Neural cell (in vitro differentiated cells): Measurements from ENCODE around the gene DNAH1. TPM values are rescaled to one million over a fixed set of nuclear protein-coding genes. Genes with fewer than 3 reads are reported as not detected.

ENCODE experiments used
- H2AFZ ChIP-seq: fragments of 200-600, 300-800 bp; sonication (generic), shearing (Covaris generic); 2 replicates; pipeline ENCODE4 v1.6.0; 2014; ENCODE audit warnings: low read depth, mild to moderate bottlenecking, antibody characterized with exemption, low read length, moderate library complexity
- H3F3A ChIP-seq: fragments of 200-600 bp; shearing (Covaris generic); 2 replicates; pipeline ENCODE4 v1.6.1; 2016; ENCODE audit warnings: mild to moderate bottlenecking, moderate library complexity, mixed read lengths, antibody characterized with exemption, low read length; ENCODE audit not compliant: insufficient read depth, poor library complexity, severe bottlenecking
- H3K27ac ChIP-seq: fragments of 200-600, 300-800 bp; sonication (generic), shearing (Covaris generic); 2 replicates; pipeline ENCODE4 v1.5.1; 2014; ENCODE audit warnings: mild to moderate bottlenecking, low read length, moderate library complexity
- H3K27me3 ChIP-seq: fragments of 300-800, 200-600 bp; sonication (generic), shearing (Covaris generic); 2 replicates; pipeline ENCODE4 v1.6.0; 2014; ENCODE audit warnings: mild to moderate bottlenecking, low read depth, low read length, moderate library complexity; ENCODE audit not compliant: insufficient read depth
- H3K36me3 ChIP-seq: fragments of 300-800, 200-600 bp; sonication (generic), shearing (Covaris generic); 2 replicates; pipeline ENCODE4 v1.5.1; 2014; ENCODE audit warnings: mild to moderate bottlenecking, antibody characterized with exemption, low read length, moderate library complexity; ENCODE audit not compliant: insufficient read depth
- H3K4me2 ChIP-seq: fragments of 300-800, 200-600 bp; sonication (generic), shearing (Covaris generic); 2 replicates; pipeline ENCODE4 v1.6.0; 2014; ENCODE audit warnings: mild to moderate bottlenecking, low read length
- H3K4me3 ChIP-seq: fragments of 300-800, 200-600 bp; sonication (generic), shearing (Covaris generic); 2 replicates; pipeline ENCODE4 v1.5.1; 2014; ENCODE audit warnings: mild to moderate bottlenecking, low read length, moderate library complexity
- H3K79me2 ChIP-seq: fragments of 200-600 bp; shearing (Covaris generic); replicated peaks from 2 replicates; pipeline ENCODE4 v1.6.0; 2014; ENCODE audit warnings: mild to moderate bottlenecking, low read length, moderate library complexity; ENCODE audit not compliant: insufficient read depth
- H3K9ac ChIP-seq: fragments of 300-800, 200-600 bp; sonication (generic), shearing (Covaris generic); 2 replicates; pipeline ENCODE4 v1.6.1; 2016; ENCODE audit warnings: mild to moderate bottlenecking, low read length, mixed read lengths
- H3K9me2 ChIP-seq: fragments of 200-600 bp; shearing (Covaris generic); 2 replicates; pipeline ENCODE4 v1.6.1; 2016; ENCODE audit warnings: mild to moderate bottlenecking, low read length, mixed read lengths; ENCODE audit not compliant: insufficient read depth
- H3K9me3 ChIP-seq: fragments of 200-600, 300-800 bp; sonication (generic), shearing (Covaris generic); 2 replicates; pipeline ENCODE4 v1.6.1; 2016; ENCODE audit warnings: mild to moderate bottlenecking, mixed run types, low read length, moderate library complexity, mixed read lengths
- H4K20me1 ChIP-seq: fragments of 200-600 bp; shearing (Covaris generic); 2 replicates; pipeline ENCODE4 v1.6.1; 2016; ENCODE audit warnings: mild to moderate bottlenecking, mixed run types; ENCODE audit not compliant: insufficient read depth
- EP300 ChIP-seq: fragments of 450-650 bp; conservative IDR thresholded peaks from 2 replicates; pipeline ENCODE4 v1.6.1; 2014; ENCODE audit warnings: antibody characterized with exemption, mild to moderate bottlenecking, moderate library complexity; ENCODE audit not compliant: poor library complexity, severe bottlenecking
- EZH2 ChIP-seq: fragments of 200-600, 300-800 bp; shearing (Covaris generic), sonication (generic); IDR thresholded peaks from 2 replicates; pipeline ENCODE4 v1.6.1; 2014; ENCODE audit warnings: antibody characterized with exemption, low read length, borderline replicate concordance, mild to moderate bottlenecking; ENCODE audit not compliant: insufficient read depth, poor library complexity, severe bottlenecking
- MXI1 ChIP-seq: fragments of 450-650 bp; conservative IDR thresholded peaks from 2 replicates; pipeline ENCODE4 v1.6.1; 2014; ENCODE audit warnings: antibody characterized with exemption, mild to moderate bottlenecking; ENCODE audit not compliant: poor library complexity, severe bottlenecking
- POLR2AphosphoS5 ChIP-seq: IDR thresholded peaks from 2 replicates; pipeline ENCODE4 v1.6.1; 2012
- RAD21 ChIP-seq: fragments of 450-650 bp; conservative IDR thresholded peaks from 2 replicates; pipeline ENCODE4 v1.6.1; 2014; ENCODE audit warnings: antibody characterized with exemption, mild to moderate bottlenecking, moderate library complexity
- SMC3 ChIP-seq: fragments of 450-650 bp; conservative IDR thresholded peaks from 2 replicates; pipeline ENCODE4 v1.6.1; 2014; ENCODE audit warnings: antibody characterized with exemption, mild to moderate bottlenecking, moderate library complexity; ENCODE audit not compliant: poor library complexity
- TAF1 ChIP-seq: IDR thresholded peaks from 2 replicates; pipeline ENCODE4 v1.6.1; 2012; ENCODE audit warnings: low read depth
- polyA plus RNA-seq: library from polyadenylated mRNA; depleted of rRNA; stranded (reverse); fragments of >200 nt; gene quantifications from 2 replicates; pipeline ENCODE4 v1.2.3, GENCODE V29; 2014
- TF ChIP-seq, protein P1 (sequence below): fragments of 450-650 bp; IDR thresholded peaks from 2 replicates; pipeline ENCODE4 v1.5.1; 2014; ENCODE audit warnings: antibody characterized with exemption, mild to moderate bottlenecking, moderate library complexity; ENCODE audit not compliant: poor library complexity, severe bottlenecking
- TF ChIP-seq, protein P2 (sequence below): IDR thresholded peaks from 2 replicates; pipeline ENCODE4 v1.6.1; 2012; ENCODE audit warnings: borderline replicate concordance

The DNAH1 gene
- polyA plus RNA-seq, 1 donor from 2014 or later: 5.4 TPM

DNA sequence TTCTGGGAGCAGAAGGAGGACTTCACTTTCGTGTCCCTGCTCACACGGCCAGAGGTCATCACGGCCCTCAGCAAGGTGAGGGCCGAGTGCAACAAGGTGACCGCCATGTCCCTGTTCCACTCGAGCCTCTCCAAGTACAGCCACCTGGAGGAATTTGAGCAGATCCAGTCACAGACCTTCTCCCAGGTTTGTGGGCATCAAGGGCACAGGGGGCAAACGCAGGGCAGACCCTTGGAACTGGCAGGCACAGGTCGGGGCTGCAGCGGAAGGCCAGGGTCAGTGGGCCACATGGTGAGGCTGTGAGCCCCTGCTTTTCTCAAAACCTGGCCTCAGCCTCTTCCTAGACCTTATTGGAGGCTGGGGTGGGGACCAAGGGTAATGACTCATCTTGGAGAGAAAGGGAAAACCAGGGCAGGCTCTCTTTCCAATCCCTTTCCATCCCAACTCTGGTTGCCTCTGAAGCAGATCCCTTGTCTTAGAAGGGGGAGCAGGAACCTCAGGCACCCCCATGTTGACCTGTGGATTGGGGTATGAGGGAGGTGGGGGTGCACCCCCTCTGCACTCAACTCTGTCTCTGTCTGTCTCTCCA lies 29.5 kb downstream of the DNAH1 start:
- H3K9me2 ChIP-seq: no peaks in the 10 kb centered on the region
- H3F3A ChIP-seq: no peaks in the 10 kb centered on the region
- H3K9me3 ChIP-seq: no peaks in the 10 kb centered on the region
- H3K4me2 ChIP-seq: no peak overlapping the region
- no peaks in the 10 kb centered on the region for H3K27me3 ChIP-seq
- TF ChIP-seq SMC3: no peak
- no peak for TF ChIP-seq TAF1
- no peak for TF ChIP-seq RAD21
- no peak for TF ChIP-seq EZH2
- TF ChIP-seq, protein P1, sequence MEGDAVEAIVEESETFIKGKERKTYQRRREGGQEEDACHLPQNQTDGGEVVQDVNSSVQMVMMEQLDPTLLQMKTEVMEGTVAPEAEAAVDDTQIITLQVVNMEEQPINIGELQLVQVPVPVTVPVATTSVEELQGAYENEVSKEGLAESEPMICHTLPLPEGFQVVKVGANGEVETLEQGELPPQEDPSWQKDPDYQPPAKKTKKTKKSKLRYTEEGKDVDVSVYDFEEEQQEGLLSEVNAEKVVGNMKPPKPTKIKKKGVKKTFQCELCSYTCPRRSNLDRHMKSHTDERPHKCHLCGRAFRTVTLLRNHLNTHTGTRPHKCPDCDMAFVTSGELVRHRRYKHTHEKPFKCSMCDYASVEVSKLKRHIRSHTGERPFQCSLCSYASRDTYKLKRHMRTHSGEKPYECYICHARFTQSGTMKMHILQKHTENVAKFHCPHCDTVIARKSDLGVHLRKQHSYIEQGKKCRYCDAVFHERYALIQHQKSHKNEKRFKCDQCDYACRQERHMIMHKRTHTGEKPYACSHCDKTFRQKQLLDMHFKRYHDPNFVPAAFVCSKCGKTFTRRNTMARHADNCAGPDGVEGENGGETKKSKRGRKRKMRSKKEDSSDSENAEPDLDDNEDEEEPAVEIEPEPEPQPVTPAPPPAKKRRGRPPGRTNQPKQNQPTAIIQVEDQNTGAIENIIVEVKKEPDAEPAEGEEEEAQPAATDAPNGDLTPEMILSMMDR: no peak
- no peak for TF ChIP-seq EP300
- TF ChIP-seq, protein P2, sequence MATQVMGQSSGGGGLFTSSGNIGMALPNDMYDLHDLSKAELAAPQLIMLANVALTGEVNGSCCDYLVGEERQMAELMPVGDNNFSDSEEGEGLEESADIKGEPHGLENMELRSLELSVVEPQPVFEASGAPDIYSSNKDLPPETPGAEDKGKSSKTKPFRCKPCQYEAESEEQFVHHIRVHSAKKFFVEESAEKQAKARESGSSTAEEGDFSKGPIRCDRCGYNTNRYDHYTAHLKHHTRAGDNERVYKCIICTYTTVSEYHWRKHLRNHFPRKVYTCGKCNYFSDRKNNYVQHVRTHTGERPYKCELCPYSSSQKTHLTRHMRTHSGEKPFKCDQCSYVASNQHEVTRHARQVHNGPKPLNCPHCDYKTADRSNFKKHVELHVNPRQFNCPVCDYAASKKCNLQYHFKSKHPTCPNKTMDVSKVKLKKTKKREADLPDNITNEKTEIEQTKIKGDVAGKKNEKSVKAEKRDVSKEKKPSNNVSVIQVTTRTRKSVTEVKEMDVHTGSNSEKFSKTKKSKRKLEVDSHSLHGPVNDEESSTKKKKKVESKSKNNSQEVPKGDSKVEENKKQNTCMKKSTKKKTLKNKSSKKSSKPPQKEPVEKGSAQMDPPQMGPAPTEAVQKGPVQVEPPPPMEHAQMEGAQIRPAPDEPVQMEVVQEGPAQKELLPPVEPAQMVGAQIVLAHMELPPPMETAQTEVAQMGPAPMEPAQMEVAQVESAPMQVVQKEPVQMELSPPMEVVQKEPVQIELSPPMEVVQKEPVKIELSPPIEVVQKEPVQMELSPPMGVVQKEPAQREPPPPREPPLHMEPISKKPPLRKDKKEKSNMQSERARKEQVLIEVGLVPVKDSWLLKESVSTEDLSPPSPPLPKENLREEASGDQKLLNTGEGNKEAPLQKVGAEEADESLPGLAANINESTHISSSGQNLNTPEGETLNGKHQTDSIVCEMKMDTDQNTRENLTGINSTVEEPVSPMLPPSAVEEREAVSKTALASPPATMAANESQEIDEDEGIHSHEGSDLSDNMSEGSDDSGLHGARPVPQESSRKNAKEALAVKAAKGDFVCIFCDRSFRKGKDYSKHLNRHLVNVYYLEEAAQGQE: no peak
- TF ChIP-seq MXI1: no peak
- no peak for TF ChIP-seq POLR2AphosphoS5
- H3K9ac ChIP-seq: no peak overlapping the region
- no peak overlapping the region for H3K27ac ChIP-seq
- no peak overlapping the region for H3K4me3 ChIP-seq
- no peaks in the 10 kb centered on the region for H4K20me1 ChIP-seq
- no peak overlapping the region for H2AFZ ChIP-seq
- no peaks in the 10 kb centered on the region for H3K36me3 ChIP-seq
- H3K79me2 ChIP-seq: no peaks in the 10 kb centered on the region

DNA sequence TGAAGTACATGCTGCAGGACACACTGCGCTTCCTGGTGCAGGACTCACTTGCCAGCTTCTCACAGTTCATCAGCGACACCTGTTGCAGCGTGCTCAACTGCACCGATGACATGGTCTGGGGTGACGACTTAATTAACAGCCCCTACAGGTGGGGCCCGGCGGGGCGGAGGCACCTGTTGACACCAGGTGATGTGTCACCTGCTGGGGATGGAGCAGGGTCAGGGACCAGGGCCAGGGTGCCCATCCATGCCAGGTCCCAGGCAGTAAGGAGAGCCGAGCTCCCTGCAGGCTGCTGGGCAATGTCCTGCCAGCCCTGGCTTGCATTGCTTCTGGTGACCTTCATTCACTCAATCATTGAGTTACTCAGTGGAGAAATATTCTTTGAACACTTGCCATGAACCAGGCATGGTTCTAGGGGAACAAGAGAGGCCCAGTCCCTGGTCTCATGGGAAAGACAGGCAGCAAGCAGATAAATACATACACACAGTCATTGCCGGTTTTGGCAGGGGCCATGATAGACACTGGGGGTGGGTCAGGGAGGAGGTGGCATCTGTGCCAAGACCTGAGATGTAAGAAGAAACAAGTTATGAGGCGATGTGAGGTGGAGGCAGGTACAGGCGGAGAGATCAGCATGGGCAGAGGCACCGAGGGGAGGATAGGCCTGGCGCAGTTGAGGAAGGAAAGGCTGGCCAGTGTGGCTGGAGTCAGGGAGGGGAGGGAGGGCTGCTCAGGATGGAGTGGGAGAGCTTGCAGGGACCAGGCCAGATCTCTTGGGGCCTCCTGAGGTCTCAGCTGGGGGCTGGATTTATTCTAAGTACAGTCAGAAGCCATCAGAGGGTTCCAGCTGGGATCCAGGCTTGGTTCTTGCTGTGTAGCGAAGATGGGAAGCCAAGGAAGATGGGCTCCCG lies 30.8 kb downstream of the DNAH1 start:
- H3K9me2 ChIP-seq: no peaks in the 10 kb centered on the region
- no peak overlapping the region for H3K4me2 ChIP-seq
- no peak overlapping the region for H3K9ac ChIP-seq
- H2AFZ ChIP-seq: no peak overlapping the region
- no peak overlapping the region for H3K27ac ChIP-seq
- no peaks in the 10 kb centered on the region for H3K79me2 ChIP-seq
- no peaks in the 10 kb centered on the region for H3F3A ChIP-seq
- H4K20me1 ChIP-seq: no peaks in the 10 kb centered on the region
- no peaks in the 10 kb centered on the region for H3K27me3 ChIP-seq
- TF ChIP-seq POLR2AphosphoS5 (no peak), MXI1 (no peak), EP300 (no peak), EZH2 (no peak), SMC3 (no peak), TAF1 (no peak), RAD21 (no peak)
- TF ChIP-seq, protein P2: no peak
- TF ChIP-seq, protein P1: no peak
- H3K36me3 ChIP-seq: no peaks in the 10 kb centered on the region
- H3K9me3 ChIP-seq: no peaks in the 10 kb centered on the region
- H3K4me3 ChIP-seq: no peak overlapping the region
